Common myeloid progenitor, CD34-positive (primary cell): ENCODE measurements around the gene PGLYRP2.

ENCODE experiments used
- CTCF ChIA-PET: fragments of 350-600 bp; sonication (Branson Sonifier 250); formaldehyde crosslinking; loops from one replicate; lab custom pipeline; 2021; ENCODE audit warnings: antibody characterized with exemption; lab: Charles Lee
- POLR2A ChIA-PET: fragments of 350-600 bp; sonication (Branson Sonifier 250); formaldehyde crosslinking; loops from one replicate; lab custom pipeline; 2021; ENCODE audit warnings: antibody characterized with exemption; lab: Charles Lee
- DNase-seq, 3 donors: peaks; one replicate each; pipeline versions ENCODE4 v3.0.0 to v3.0.0-alpha.2; 2013
- H3K27ac ChIP-seq, 2 experiments: 1 replicate in 1 of 2; 2 replicates in 1 of 2; pipeline ENCODE4 v1.7.0; 2013; ENCODE audit warnings: inconsistent platforms in 2 of 2, low read length in 2 of 2, mild to moderate bottlenecking in 2 of 2, low read depth in 1 of 2, moderate library complexity in 1 of 2; ENCODE audit not compliant: severe bottlenecking in 2 of 2, insufficient read depth in 1 of 2, poor library complexity in 1 of 2
- H3K27me3 ChIP-seq, 5 experiments: replicated peaks in 2 of 5; 1 replicate in 3 of 5; 2 replicates in 2 of 5; pipeline versions ENCODE4 v1.6.1 to v1.7.0; 2013; ENCODE audit warnings: low read length in 4 of 5, mild to moderate bottlenecking in 2 of 5, moderate library complexity in 2 of 5, inconsistent platforms in 1 of 5; ENCODE audit not compliant: insufficient read depth in 5 of 5, control insufficient read depth in 4 of 5
- H3K36me3 ChIP-seq, 4 experiments: 1 replicate in 2 of 4; 2 replicates in 2 of 4; pipeline versions ENCODE4 v1.6.1 to v1.7.0; 2013; ENCODE audit warnings: low read length in 3 of 4, control low read depth in 1 of 4, mild to moderate bottlenecking in 1 of 4; ENCODE audit not compliant: control insufficient read depth in 4 of 4, insufficient read depth in 4 of 4
- H3K4me1 ChIP-seq, 4 experiments: 1 replicate in 3 of 4; 2 replicates in 1 of 4; pipeline versions ENCODE4 v1.6.1 to v1.7.1; 2013; ENCODE audit warnings: low read length in 3 of 4, mild to moderate bottlenecking in 3 of 4, control low read depth in 1 of 4, inconsistent platforms in 1 of 4, moderate library complexity in 1 of 4; ENCODE audit not compliant: control insufficient read depth in 4 of 4, insufficient read depth in 4 of 4; ENCODE audit errors: control extremely low read depth in 1 of 4
- H3K4me3 ChIP-seq, 7 experiments: 1 replicate in 4 of 7; 2 replicates in 3 of 7; pipeline versions ENCODE4 v1.5.1 to v1.7.0; 2013; ENCODE audit warnings: mild to moderate bottlenecking in 7 of 7, low read length in 6 of 7, moderate library complexity in 6 of 7, inconsistent platforms in 2 of 7, low read depth in 2 of 7, control low read depth in 1 of 7; ENCODE audit not compliant: insufficient read depth in 4 of 7, control insufficient read depth in 1 of 7; ENCODE audit errors: extremely low read depth in 1 of 7
- H3K9me3 ChIP-seq, 5 experiments: 1 replicate in 4 of 5; 2 replicates in 1 of 5; pipeline versions ENCODE4 v1.6.1 to v1.7.1; 2013; ENCODE audit warnings: low read length in 4 of 5, mild to moderate bottlenecking in 2 of 5, inconsistent platforms in 1 of 5, low read depth in 1 of 5, moderate library complexity in 1 of 5; ENCODE audit not compliant: control insufficient read depth in 4 of 5, insufficient read depth in 2 of 5; ENCODE audit errors: control extremely low read depth in 1 of 5
- WGBS: methylation state at CpG from one replicate; pipeline ENCODE4 v1.1.5; 2013; ENCODE audit not compliant: insufficient coverage; 5-methylcytosine and 5-hydroxymethylcytosine counted together

Gene PGLYRP2

DNA sequence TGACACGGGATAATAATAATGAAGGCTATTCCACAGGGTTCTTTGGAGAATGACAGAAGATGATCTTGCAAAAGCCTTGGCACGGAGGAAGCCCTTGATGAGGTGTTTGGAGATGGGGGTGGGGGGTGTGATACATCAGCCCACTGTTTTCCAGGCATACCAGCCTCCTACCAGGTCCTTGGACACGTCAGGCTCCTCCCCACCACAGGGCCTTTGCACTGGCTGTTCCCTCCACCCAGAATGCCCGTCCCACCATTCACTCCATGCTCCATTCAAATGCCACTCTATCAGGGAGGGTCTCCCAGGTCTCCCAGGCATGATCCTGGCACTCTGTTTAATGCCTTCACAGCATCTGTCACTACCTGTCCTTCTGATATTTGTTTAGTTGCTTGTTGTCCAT lies 32.2 kb downstream of the PGLYRP2 start:
- H3K27ac ChIP-seq: no peak overlapping the region
- ChIA-PET CTCF (interaction anchor here (1.8 kb wide), 1 partner anchor 26 kb away, joined by 5 read pairs; no protein-coding TSS in a partner anchor), POLR2A (no interaction called here)
- DNase-seq: no peak
- no peak overlapping the region for H3K4me3 ChIP-seq
- peaks cover 0 to 9% (median 6%) of the 10 kb centered on the region in 4 experiments for H3K36me3 ChIP-seq
- H3K9me3 ChIP-seq: no peaks in the 10 kb centered on the region
- 97% methylated on average over 3 of the region's 4 CpGs for WGBS
- peaks cover 0 to 16% (median 8%) of the 10 kb centered on the region in 4 experiments for H3K4me1 ChIP-seq
- no peaks in the 10 kb centered on the region for H3K27me3 ChIP-seq

DNA sequence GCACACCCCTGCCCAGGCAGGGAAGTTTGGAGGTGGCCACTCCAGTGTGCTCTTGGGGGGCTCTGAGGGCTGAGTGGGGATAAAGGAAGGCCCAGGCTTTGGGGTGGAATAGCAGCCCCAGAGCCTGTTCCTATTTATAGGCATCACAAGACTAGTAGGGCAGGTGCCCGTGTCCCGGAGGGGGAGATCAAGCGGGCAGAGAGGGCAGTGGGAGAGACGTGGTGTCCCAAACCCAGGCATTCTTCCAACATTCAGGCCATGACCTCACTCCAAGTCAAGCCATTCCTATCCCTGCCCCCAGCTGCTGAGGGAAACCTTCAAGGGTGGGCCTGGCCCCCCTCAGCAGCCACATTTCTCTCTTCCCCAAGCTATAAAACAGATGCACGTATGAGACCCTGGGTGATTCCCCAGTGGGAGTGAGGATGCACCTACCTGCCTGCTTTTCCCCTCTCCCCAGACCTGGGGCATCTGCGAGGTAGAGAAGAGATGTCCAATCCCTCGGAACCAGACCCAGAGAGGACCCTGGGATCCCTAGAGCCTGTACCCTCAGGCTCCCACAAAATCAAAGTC lies 33.4 kb downstream of the PGLYRP2 start:
- H3K27me3 ChIP-seq: no peaks in the 10 kb centered on the region
- ChIA-PET POLR2A (no interaction called here), CTCF (interaction anchor here (1.4 kb wide), 1 partner anchor 21 kb away, joined by 3 read pairs; no protein-coding TSS in a partner anchor)
- DNase-seq: no peak
- no peak overlapping the region for H3K4me3 ChIP-seq
- no peaks in the 10 kb centered on the region for H3K9me3 ChIP-seq
- H3K4me1 ChIP-seq: peaks cover 0 to 16% (median 8%) of the 10 kb centered on the region in 4 experiments
- no peak overlapping the region for H3K27ac ChIP-seq
- 88% methylated on average over 7 of the region's 7 CpGs for WGBS
- peaks cover 0 to 3% (median 0%) of the 10 kb centered on the region in 4 experiments for H3K36me3 ChIP-seq

DNA sequence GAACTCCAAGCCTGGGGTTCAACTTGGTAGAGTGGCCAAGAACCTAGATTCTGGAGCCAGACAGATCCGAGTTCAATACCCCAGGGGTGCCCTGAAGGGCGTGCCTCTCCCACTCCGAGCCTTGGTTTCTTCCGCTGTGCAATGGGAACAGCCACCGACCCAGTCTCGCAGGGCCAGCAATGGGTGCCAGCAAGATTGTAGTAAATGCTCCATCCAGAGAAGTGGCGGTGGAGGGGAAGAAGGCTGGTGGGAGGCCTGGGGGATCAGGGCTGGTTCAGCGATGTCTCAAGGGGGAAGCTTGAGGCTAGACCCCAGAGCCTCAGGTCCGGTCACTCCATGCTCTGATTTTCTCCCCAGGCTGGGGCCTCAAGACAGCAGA lies 34.1 kb downstream of the PGLYRP2 start:
- ChIA-PET CTCF (no interaction called here), POLR2A (no interaction called here)
- 96% methylated on average over 9 of the region's 9 CpGs for WGBS
- Histone ChIP-seq H3K4me1 (peaks cover 0 to 13% (median 8%) of the 10 kb centered on the region in 4 experiments), H3K27ac (no peak overlapping the region), H3K4me3 (no peak overlapping the region), H3K36me3 (peaks cover 0 to 3% (median 0%) of the 10 kb centered on the region in 4 experiments), H3K27me3 (no peaks in the 10 kb centered on the region), H3K9me3 (no peaks in the 10 kb centered on the region)
- no peak for DNase-seq

DNA sequence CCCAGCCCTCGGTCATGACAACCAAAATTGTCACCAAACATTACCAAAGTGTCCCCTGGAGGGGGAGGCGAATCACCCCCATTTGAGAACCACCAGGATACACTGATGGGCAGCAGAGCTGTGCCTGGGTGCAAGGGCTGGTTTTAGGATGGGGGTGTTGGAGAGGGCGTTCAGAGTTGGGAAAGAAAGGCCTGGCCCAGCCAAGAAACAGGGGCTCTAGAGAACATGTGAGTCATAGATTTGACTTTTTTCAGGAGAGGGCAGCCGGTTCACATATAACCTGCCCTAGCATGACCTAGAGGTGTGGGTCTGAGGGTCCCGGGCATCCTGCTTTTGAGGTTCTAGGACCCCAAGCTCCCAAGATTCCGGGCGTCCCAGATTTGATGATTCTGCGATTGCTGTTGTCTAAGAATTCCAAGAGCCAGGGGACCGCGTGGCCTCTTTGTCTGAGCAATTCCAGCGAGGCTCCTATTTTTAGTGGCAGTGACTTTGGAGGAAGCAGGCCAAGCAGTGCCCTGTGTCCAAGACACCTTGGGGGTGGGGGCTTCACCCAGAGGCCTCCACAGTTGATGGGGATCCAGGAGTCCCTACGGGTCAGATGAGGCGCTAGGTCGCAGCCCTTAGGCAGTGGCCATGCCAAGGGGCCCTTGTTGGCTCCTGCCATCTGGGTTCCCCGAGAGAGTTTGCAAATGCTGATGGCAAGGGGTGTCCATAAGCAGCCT lies 34.6 kb downstream of the PGLYRP2 start:
- Histone ChIP-seq H3K27me3 (no peaks in the 10 kb centered on the region), H3K4me3 (no peak overlapping the region), H3K36me3 (peaks cover 0 to 3% (median 0%) of the 10 kb centered on the region in 4 experiments), H3K4me1 (peaks cover 0 to 13% (median 11%) of the 10 kb centered on the region in 4 experiments), H3K27ac (no peak overlapping the region), H3K9me3 (no peaks in the 10 kb centered on the region)
- POLR2A ChIA-PET: no interaction called here
- DNase-seq: no peak
- CTCF ChIA-PET: no interaction called here
- WGBS: 93% methylated on average over 13 of the region's 15 CpGs

DNA sequence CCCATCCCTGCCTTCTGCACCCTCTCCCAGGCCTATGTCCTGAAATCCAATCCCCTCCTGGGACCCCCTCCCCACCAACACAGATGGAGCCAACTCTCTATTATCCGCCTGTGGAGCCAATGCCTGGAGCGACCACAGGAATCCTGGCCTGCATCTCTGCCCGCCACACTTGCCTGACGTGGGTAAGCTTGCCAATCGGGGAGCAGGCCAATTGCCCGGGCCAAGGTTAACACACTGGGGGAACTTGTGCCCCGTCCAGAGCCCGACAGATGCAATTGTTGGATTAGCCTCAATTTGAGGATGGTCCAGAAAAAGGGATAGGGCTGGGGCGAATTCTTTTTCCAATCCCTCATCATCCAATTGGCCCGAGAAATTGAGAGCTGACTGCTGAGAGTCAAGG lies 35.5 kb downstream of the PGLYRP2 start:
- no peak overlapping the region for H3K4me3 ChIP-seq
- no peak for DNase-seq
- no peak overlapping the region for H3K27ac ChIP-seq
- no peaks in the 10 kb centered on the region for H3K9me3 ChIP-seq
- H3K4me1 ChIP-seq: peaks cover 0 to 15% (median 13%) of the 10 kb centered on the region in 4 experiments
- ChIA-PET POLR2A (no interaction called here), CTCF (no interaction called here)
- H3K36me3 ChIP-seq: peaks cover 0 to 3% (median 0%) of the 10 kb centered on the region in 4 experiments
- no peaks in the 10 kb centered on the region for H3K27me3 ChIP-seq
- 94% methylated on average over 7 of the region's 10 CpGs for WGBS

DNA sequence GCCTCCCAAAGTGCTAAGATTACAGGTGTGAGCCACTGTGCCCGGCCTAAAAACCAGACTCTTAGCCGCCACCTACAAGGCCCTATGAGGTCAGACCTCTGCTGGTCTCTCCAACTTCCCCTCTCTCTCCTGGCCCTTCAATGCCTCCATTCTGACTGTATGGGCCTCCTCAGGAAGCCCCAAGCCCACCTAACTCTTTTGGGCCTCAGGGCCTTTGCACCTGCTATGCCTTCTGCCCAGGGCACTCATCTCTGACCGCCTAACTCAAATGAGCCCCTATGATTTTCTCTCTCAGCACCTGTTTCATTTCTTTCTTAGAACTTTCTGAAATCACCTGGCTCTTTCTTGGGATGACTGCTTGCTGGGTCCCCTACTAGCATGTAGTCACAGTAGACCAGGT lies 36.0 kb downstream of the PGLYRP2 start:
- H3K27ac ChIP-seq: no peak overlapping the region
- no peak for DNase-seq
- no peaks in the 10 kb centered on the region for H3K27me3 ChIP-seq
- 94% methylated on average over 3 of the region's 3 CpGs for WGBS
- no peak overlapping the region for H3K4me3 ChIP-seq
- ChIA-PET POLR2A (no interaction called here), CTCF (no interaction called here)
- peaks cover 0 to 10% (median 9%) of the 10 kb centered on the region in 4 experiments for H3K4me1 ChIP-seq
- H3K9me3 ChIP-seq: no peaks in the 10 kb centered on the region
- peaks cover 0 to 3% (median 0%) of the 10 kb centered on the region in 4 experiments for H3K36me3 ChIP-seq
